ENCODE measurements around the gene GOLGA6A. TPM values are rescaled to one million over a fixed set of nuclear protein-coding genes. Genes with fewer than 3 reads are reported as not detected.
"Not testable (repeated sequence)": the region's sequence is repeated elsewhere in the genome, so short reads cannot be mapped to it uniquely, and the experiment has no call there.

The GOLGA6A gene
- total RNA-seq, 1 donor from 2014 or later: not detected

DNA sequence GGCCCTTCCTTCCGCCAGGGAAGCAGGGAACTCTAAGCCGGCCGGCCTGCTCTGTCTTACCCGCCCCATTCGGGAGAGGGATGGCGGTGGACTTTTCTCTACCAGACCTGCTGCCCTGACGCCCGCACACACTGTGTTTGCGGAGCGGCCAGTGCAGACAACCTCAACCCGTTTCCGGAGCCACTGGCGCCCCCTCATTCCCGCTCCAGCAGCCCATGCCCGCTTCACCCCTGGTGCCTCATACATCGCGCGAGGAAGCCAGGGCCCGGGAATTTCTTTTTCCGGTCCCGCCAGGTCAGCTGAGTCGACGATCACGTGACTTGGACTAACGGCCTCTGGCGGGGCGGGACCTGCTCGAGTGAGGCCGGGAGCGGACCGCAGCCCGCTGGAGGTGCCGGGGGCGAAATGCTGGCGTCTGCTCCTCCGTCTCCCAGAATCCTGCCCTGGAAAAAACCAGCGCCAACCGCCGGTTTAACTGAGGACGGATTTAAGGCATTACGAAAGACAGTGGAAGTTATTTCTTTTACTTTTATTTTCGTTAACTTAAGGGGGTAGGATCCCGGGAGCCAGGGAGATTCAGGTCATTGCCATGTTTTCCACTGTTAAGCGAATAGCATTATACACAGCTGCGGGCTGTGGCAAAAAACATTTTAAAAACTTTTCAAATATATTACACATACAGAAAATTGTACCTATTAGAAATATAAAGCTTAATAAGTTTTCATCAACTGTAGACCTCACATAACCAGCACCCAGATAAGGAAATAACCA is 17.8 kb upstream of the GOLGA6A start:
- DNase-seq: not testable (repeated sequence)

- DNase-seq: not testable (repeated sequence)
Measured at GRCh38 chr15:74096753-74097474, 14.6 kb upstream of the GOLGA6A start.

- DNase-seq: not testable (repeated sequence)
Measured at GRCh38 chr15:74095610-74096009, 13.3 kb upstream of the GOLGA6A start.

GRCh38 chr15:74094567-74094966 is 12.2 kb upstream of the GOLGA6A start:
- DNase-seq: not testable (repeated sequence)

GRCh38 chr15:74075781-74076180 is 6.6 kb downstream of the GOLGA6A start:
- DNase-seq: not testable (repeated sequence)

DNA sequence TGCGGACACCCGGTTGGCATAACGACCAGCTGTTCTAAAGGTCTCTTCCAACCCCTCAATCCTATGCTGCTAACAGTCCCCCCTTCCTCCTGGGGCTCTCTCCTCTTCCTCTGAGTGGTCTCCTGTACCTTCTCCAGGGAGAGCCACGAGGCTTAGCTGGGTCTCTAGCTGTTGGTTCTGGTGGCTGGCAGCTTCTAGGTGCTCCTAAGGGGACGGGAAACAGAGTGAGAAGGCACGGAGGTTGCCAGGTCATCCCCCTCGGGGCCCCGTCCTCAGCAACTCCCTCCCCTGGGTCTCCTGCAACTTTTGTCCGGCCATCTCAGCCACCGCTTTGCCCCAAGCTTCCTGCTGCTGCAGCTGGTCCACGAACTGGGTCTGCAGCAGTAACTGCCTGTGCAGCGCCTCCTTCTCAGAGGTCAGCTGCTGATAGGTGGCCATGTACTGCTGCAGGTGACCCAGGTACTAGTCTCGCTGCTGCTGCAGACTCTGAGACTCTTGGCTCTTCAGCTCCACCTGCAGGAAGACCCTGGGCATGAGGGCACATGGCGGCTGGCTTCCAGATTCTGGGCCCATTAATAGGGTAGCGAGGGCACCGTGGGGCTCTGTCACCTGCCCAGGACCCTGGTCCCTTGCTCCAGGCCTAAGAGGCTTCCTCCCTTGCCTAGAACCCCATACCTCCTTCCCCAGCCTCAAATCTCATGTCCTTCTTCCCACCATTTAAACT is 9.6 kb downstream of the GOLGA6A start:
- DNase-seq: not testable (repeated sequence)

DNA sequence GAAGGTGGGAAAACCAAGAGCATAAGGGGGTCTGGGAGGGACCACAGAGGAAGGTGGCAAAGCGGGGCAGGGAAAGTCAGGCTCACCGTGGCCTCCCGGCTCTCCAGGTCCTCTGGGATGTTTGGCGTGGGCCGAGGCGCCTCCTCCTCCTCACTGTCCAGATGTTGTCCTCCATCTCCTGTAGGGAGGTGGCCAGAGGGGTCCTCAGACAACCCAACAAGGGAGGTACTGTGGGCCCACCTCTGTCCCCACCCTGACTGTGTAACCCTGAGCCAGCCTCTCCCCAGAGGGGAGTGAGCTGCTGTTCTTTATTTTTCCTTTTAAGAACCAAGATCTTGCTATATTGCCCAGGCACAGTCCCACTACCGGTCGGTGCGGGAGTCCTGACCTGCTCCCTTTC is 10.2 kb downstream of the GOLGA6A start:
- DNase-seq: not testable (repeated sequence)

DNA sequence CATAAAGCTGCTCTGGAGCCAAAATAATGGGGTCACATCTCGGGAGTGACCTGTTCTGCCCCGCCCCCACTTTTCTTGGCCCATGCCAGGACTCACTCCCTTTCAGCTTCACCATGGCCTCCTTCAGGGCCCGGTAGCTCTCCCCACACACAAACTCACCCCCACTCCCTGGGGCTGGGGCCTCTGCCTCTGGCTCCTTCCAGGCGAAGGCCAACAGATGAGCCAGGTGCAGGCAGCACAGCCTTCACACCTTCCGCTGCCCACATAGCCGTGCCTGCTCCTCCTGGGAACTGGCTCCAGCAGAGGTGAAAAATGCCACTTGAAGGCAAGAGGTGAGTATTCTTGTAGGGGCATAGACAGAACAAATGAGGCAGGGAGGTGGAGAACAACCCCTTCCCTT is 10.7 kb downstream of the GOLGA6A start:
- not testable (repeated sequence) for DNase-seq

DNA sequence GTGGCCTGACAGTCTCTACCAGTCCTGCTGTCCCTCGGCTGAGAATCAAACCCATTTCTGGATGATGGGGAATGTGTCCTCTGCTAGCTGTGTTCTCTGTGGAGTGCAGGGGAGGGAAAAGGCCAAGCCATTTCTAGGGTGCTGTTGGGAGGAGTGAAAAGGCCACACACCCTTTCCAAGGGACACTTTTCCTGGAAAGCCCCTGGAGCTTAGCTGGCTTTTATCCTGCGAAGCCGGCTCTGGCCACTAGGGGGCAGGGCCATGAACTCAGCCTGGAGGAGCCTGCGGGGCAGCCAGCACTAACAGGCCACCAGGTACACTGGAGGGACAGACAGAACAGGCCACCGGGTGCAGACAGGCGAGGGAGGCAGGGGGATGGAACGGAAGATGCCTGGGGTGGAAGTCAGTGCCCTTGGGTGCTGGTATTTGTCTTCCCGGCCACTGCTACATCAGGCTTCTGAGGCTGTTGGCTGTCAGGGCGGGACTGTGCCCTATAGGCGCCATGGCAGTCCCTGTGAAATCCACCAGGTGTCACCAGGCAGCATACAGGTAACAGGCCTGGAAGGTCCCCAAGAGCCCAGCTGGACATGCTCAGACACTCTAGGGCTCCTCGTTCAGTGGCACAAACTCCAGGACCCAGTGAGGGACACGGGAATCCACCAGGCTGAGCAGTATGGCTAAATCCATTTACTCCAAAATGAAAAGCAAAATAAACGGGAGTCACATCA is 16.5 kb downstream of the GOLGA6A start:
- DNase-seq: not testable (repeated sequence)

DNA sequence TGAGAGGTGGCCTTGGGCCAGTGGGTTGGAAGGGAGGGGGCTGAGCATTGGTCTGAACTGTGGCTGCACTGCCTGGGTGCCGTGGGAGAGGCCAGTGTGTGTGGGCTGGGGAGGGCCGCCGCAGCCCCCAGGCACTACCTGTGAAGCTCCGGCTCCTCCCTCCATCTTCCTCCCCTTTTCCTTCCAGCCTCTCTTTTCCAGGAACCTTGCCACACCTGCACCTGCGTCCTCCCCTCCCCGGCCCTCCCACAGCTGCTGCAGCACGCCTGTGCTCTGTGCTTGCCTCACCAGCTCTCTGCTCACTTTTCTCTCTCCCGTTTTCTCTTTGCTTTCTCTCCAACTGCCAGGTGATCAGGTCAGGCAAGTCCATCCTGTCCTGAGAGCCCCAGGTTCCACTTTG is 17.5 kb downstream of the GOLGA6A start:
- not testable (repeated sequence) for DNase-seq

DNA sequence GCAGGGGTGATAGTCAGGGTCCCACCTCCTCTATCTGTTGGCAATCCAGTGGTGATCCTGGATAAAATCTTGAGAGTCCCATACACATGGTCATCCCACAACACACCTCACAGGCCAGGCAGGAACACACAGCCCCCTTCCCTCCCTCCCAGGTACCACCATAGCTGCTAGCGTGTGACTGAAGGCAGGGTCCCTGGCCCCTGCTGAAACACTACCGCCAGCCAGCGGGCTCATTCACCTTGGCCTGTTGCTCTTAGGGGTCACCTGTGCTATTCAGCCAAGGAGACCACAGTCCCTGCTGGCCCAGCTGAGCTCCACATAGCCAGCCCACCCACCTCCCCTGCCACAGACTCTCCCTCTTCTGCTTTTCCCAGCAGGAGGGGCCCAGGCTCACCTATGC is 18.2 kb downstream of the GOLGA6A start:
- not testable (repeated sequence) for DNase-seq

DNA sequence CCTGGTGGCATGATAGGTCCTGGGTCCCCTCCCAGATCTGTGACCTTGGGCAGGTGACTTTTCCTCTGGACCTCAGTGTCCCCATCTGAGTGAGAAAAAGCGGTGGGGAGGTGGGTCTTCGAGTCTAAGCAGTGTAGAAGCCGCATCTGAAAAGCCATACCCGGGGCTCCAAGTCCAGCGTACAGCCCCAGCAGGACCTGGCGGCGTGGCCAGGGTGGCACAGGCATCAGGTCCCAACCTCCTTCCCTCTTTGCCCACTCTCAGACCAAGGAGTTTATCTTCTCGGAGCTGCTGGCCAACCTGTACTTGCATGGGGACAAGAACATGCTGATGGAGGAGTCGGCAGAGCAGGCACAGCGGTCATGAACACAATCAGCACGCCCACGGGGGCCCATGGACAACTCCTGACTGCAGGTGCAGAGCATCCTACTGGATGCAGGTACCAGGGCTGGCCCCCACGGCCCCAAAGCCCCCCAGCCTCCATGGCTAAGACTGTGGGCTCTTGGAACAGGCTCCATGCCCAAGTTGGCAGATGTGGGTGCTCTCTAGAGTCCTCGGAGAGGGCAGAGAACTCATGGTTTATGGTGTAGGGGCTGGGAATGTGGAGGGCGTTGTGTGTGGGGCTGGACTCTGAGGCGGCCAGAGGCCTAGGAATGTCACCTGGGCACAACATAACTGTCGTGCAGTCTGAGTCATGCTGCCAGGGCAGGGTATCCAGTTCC is 18.8 kb downstream of the GOLGA6A start:
- not testable (repeated sequence) for DNase-seq

DNA sequence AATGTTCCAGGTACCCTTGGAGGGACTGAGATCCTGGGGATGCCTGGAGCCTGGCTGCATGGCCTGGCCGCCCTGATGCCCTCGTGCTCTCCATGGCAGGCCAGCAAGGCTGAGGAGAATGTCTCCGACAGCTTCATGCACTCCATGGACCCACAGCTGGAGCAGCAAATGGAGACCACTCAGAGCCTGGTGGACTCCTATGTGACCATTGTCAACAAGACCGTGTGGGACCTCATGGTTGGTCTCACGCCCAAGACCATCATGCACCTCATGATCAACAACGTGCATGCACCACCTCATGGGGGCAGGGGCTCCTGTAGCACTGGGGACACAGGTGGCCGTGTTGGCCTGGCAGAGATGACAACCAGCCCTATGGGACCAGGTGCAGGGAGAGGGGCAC is 19.7 kb downstream of the GOLGA6A start:
- no peak for DNase-seq

- no peak for DNase-seq
Measured at GRCh38 chr15:74062236-74062635, 20.1 kb downstream of the GOLGA6A start.

DNA sequence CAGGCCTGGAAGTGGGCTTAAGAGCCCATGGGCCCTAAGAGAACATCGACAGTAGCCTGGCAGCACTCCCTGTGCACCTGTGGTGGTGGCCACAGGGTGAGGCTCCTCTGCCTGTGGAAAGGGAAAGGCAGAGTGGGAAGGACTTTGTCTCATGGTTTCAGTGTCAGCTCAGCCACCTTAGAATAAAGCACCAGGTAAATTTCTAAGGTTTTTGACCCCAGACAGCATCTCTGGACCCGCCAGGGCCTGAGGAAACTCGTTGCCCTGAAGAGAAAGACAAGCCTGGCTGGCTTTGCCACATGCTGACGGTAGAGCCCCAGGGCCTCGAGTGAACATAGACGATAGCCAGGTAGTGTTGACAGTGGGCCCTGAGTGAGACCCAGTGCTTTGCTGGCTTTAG is 22.1 kb downstream of the GOLGA6A start:
- DNase-seq: no peak

DNA sequence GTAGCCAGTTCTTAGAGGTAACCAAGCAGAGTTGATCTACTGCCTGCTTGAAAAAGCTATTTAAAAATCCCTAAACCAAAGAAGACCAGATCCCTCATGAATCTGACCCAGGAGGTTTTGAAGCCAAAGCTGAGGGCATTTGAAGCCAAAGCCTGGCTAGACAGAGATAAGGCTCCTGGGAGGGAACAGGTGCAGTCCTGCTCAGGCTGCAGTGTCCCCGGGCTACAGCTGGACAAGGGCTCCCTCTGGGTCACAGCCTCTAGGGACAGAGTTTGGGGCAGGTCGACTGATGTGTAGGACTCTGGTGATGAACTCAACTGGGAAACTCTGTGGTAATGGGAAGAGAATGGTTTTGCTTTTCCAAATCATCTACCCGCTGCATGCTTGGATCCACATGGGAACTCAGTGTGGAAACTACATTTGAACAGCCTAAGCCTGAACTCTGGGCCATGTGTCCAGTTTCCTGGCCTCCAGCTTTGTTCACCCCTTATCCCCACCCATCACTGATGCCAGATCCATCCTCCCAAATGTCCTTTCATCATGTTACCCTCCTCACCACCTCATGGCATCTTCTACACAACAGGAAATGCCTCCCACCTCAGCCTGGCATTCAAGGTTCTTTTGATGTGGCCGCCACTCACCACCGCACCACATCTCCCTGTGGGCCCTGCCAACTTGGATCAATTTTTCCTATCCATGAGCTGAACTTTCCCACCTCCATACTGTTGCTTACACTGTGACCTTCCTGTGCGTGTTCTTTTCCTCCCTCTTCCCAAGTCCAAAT is 23.1 kb downstream of the GOLGA6A start:
- not testable (repeated sequence) for DNase-seq

DNA sequence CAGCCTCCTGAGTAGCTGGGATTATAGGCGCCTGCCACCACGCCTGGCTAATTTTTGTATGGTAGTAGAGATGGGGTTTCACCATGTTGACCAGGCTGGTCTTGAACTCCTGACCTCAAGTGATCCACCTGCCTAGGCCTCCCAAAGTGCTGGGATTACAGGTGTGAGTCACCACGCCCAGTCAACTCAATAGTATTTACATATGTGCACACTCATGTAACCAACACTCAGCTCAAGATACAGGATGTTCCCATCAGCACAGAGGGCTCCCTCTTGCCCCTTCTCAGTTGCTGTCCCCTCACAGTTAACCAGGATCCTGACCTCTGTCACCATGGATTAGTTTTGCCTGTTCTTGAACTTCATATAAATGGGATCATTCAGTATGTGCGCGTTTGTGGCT is 26.0 kb downstream of the GOLGA6A start:
- DNase-seq: not testable (repeated sequence)

DNA sequence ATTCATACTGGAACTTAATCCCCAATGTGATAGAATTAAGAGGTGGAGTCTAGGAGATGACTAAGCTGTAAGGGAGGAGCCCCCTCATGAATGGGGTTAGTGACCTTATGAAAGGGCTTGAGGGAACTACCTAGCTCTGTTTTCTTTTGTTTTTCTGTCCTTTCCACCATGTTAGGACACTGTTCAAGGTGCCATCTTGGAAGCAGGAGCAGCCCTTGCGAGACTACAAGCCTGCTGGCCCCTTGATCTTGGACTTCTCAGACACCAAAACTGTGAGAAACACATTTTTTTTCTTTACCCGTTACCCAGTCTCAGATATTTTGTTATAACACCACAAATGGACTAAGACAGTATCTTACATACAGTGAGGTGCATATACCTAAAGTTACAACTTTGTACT is 26.5 kb downstream of the GOLGA6A start:
- DNase-seq: no peak

DNA sequence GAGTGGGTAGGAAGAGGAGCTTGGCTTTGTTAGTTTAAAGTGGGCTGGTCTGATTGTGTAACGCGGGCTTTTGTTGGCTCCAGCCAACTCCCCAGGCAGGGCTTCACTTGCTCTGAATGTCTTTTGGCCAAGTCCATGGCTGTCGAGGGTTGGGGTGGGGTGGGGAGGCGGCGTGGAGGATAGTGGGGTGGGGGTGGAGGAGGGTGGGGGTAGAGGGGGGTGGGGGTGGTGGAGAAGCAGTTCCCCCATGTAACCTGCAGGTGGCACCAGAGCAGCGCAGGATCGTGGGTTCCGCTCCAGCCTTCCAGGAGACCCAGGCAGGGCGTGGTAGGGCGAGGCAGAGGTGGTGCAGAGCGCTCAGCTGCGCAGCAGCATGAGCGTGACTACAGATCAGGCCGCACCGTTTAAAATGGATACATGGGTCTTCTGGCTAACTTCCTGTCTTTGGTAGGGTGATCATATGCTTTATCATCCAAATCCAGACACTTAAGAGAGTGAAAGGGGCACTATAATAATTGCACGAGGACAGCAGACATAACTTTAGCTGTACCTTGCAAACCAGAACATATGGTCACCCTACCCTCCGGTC is 28.3 kb downstream of the GOLGA6A start:
- peak; percentile 51 for DNase-seq

DNA sequence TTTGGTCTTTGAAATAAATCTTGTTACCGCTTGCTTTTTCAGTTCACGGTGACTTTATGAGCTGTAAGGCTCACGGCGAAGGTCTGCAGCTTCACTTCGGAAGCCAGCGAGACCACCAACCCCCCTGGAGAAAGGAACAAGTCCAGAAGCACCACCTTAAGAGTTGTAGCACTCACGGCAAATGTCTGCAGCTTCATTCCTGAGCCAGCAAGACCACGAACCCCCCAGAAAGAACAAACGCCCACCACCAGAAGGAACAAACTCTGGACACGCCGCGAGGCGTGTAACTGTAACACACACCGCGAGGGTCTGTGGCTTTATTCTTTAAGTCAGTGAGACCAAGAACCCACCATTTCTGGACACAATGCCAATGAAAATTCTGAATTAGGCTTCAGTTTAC is 28.8 kb downstream of the GOLGA6A start:
- no peak for DNase-seq

Data from occipital lobe (tissue), 2 donors.